K562 (cell line): Measurements from ENCODE around the gene CLEC3B. TPM values are rescaled to one million over a fixed set of nuclear protein-coding genes. Genes with fewer than 3 reads are reported as not detected.

Experiments used
- BDP1 ChIP-seq: IDR thresholded peaks from 3 replicates; pipeline ENCODE4 v1.6.1; 2011; ENCODE audit not compliant: insufficient read length, insufficient read depth
- COPS2 ChIP-seq: fragments of 450-650 bp; conservative IDR thresholded peaks from 2 replicates; pipeline ENCODE4 v1.6.1; 2016; ENCODE audit warnings: mild to moderate bottlenecking, moderate library complexity
- CUX1 ChIP-seq: fragments of 200-800 bp; sonication (Bioruptor generic); IDR thresholded peaks from 2 replicates; pipeline ENCODE4 v1.6.1; 2016; ENCODE audit warnings: missing genetic modification characterization, missing compliant biosample characterization
- FOXJ2 ChIP-seq: fragments of 200-800 bp; sonication (Bioruptor generic); IDR thresholded peaks from 2 replicates; pipeline ENCODE4 v1.6.1; 2016; ENCODE audit warnings: missing genetic modification characterization, missing compliant biosample characterization
- HDAC6 ChIP-seq: IDR thresholded peaks from 2 replicates; pipeline ENCODE4 v1.6.1; 2012; ENCODE audit warnings: low read depth, mild to moderate bottlenecking, control low read depth, inconsistent platforms, low read length, moderate library complexity
- HMBOX1 ChIP-seq: sonication (generic); IDR thresholded peaks from 2 replicates; pipeline ENCODE4 v1.6.1; 2016
- KLF13 ChIP-seq: fragments of 450-650 bp; IDR thresholded peaks from 2 replicates; pipeline ENCODE4 v1.6.1; 2016; ENCODE audit warnings: missing genetic modification characterization, low read depth, mild to moderate bottlenecking, missing compliant biosample characterization, moderate library complexity, borderline replicate concordance
- MEIS2 ChIP-seq: fragments of 450-650 bp; IDR thresholded peaks from 2 replicates; pipeline ENCODE4 v1.6.1; 2014; ENCODE audit warnings: mild to moderate bottlenecking; ENCODE audit not compliant: partially characterized antibody
- MTA1 ChIP-seq: fragments of 450-650 bp; IDR thresholded peaks from 2 replicates; pipeline ENCODE4 v1.6.1; 2017; ENCODE audit warnings: borderline replicate concordance
- PHF21A ChIP-seq: fragments of 450-650 bp; IDR thresholded peaks from 2 replicates; pipeline ENCODE4 v1.6.1; 2017; ENCODE audit warnings: low read depth, borderline replicate concordance
- RBM25 ChIP-seq: fragments of 200-400 bp; formaldehyde crosslinking; IDR thresholded peaks from 2 replicates; pipeline ENCODE4 v1.6.1; 2018; ENCODE audit warnings: low read length, low read depth, moderate library complexity; ENCODE audit not compliant: severe bottlenecking
- SIRT6 ChIP-seq: IDR thresholded peaks from one replicate; pipeline ENCODE4 v1.6.1; 2012; ENCODE audit warnings: low read depth, mild to moderate bottlenecking, control low read depth, inconsistent platforms, low read length, moderate library complexity
- STAG1 ChIP-seq: sonication (generic); formaldehyde crosslinking; IDR thresholded peaks from 2 replicates; pipeline ENCODE4 v1.5.0; 2020; ENCODE audit warnings: missing genetic modification reagents, borderline replicate concordance
- STAT5A ChIP-seq: IDR thresholded peaks from 2 replicates; pipeline ENCODE4 v1.6.1; 2012; ENCODE audit warnings: low read length, inconsistent platforms, borderline replicate concordance
- SUPT5H ChIP-seq: fragments of 450-650 bp; IDR thresholded peaks from 2 replicates; pipeline ENCODE4 v1.6.1; 2016
- ZBTB5 ChIP-seq: fragments of 450-650 bp; IDR thresholded peaks from 2 replicates; pipeline ENCODE4 v1.6.1; 2017; ENCODE audit warnings: antibody characterized with exemption
- ZBTB8A ChIP-seq: fragments of 450-650 bp; IDR thresholded peaks from 2 replicates; pipeline ENCODE4 v1.6.1; 2018; ENCODE audit warnings: mild to moderate bottlenecking, moderate library complexity; ENCODE audit not compliant: partially characterized antibody
- ZNF165 ChIP-seq: fragments of 250-450 bp; sonication (Bioruptor Pico); IDR thresholded peaks from 2 replicates; pipeline ENCODE4 v1.4.0; 2020; ENCODE audit warnings: borderline replicate concordance
- ZNF239 ChIP-seq: fragments of 250-450 bp; sonication (Bioruptor Pico); IDR thresholded peaks from 2 replicates; pipeline ENCODE4 v1.4.0; 2020; ENCODE audit warnings: mild to moderate bottlenecking
- ZNF280B ChIP-seq: fragments of 250-450 bp; sonication (Bioruptor Pico); IDR thresholded peaks from 2 replicates; pipeline ENCODE4 v1.5.1; 2021; ENCODE audit warnings: mild to moderate bottlenecking
- polyA plus RNA-seq, 8 experiments: library from polyadenylated mRNA; depleted of rRNA in 4 of 8; stranded (reverse) in 5 of 8; unstranded in 3 of 8; fragments of >200 nt; fragmentation: Nextera tagmentation in 2 of 8; fragmentation: Illumina TruSeq in 1 of 8; extraction: Ambion mirVana in 2 of 8; extraction: Trizol in 1 of 8; gene quantifications; 2 replicates each; pipeline versions ENCODE4 v1.2.1 to v1.2.3, GENCODE V29; 2011 to 2014; ENCODE audit warnings: inconsistent platforms in 1 of 8, missing spikeins in 1 of 8
- total RNA-seq, 7 experiments: library from RNA; depleted of rRNA in 6 of 7; stranded (reverse); fragments of >200 nt in 6 of 7; fragmentation: Illumina TruSeq in 2 of 7; extraction: Trizol in 2 of 7; gene quantifications; 2 replicates each; pipeline versions ENCODE4 v1.2.1 to v1.2.3, GENCODE V29; 2011 to 2021; ENCODE audit warnings: low replicate concordance in 1 of 7

The CLEC3B gene
- total and polyA plus RNA-seq, 9 of the 15 experiments (the other 6 are each of a cell fraction or from before 2014, with no cell fraction given): not detected

- no peak for TF ChIP-seq ZBTB5
- no peak for TF ChIP-seq HMBOX1
- no peak for TF ChIP-seq MTA1
- TF ChIP-seq ZNF165 (CRISPR knock-in tag): 0 out of 2 replicates have a peak, but pooled peaks have one; percentile 54
- no peak for TF ChIP-seq ZBTB8A
- TF ChIP-seq HDAC6: no peak
- no peak for TF ChIP-seq SUPT5H
- TF ChIP-seq CUX1 (CRISPR knock-in tag): no peak
- no peak for TF ChIP-seq ZNF280B (CRISPR knock-in tag)
- TF ChIP-seq KLF13 (tag): no peak
- TF ChIP-seq RBM25: no peak
- no peak for TF ChIP-seq SIRT6
- no peak for TF ChIP-seq COPS2
- peak; percentile 42; the same call in 1 of the 2 replicates for TF ChIP-seq ZNF239 (CRISPR knock-in tag)
- TF ChIP-seq STAG1 (CRISPR knock-in tag): no peak
- no peak for TF ChIP-seq FOXJ2 (tag)
- no peak for TF ChIP-seq BDP1
- no peak for TF ChIP-seq STAT5A
- TF ChIP-seq MEIS2: peak; percentile 26
- no peak for TF ChIP-seq PHF21A
Observed at GRCh38 chr3:45078910-45079522, 52.9 kb downstream of the CLEC3B start (continued).
